B cell (primary cell): ENCODE measurements around the gene MME. TPM values are rescaled to one million over a fixed set of nuclear protein-coding genes. Genes with fewer than 3 reads are reported as not detected.

Experiments used
- ATAC-seq: fragments of 200-7000 bp; cut with Tn5 transposase; one replicate; pipeline ENCODE4 v1.10.0; 2021; ENCODE audit warnings: low read depth, mild to moderate bottlenecking, moderate number of reproducible peaks, moderate library complexity
- CTCF ChIA-PET: fragments of 350-600 bp; sonication (Branson Sonifier 250); formaldehyde crosslinking; loops from one replicate; lab custom pipeline; 2021; ENCODE audit warnings: antibody characterized with exemption, inconsistent platforms; lab: Charles Lee
- POLR2A ChIA-PET: fragments of 350-600 bp; sonication (Branson Sonifier 250); formaldehyde crosslinking; loops from one replicate; lab custom pipeline; 2021; ENCODE audit warnings: antibody characterized with exemption; lab: Charles Lee
- DNase-seq: peaks from one replicate; pipeline ENCODE4 v3.0.0; 2013
- H2AFZ ChIP-seq: 2 replicates; pipeline ENCODE4 v1.6.1; 2012; ENCODE audit warnings: mild to moderate bottlenecking, low read depth, low read length; ENCODE audit not compliant: insufficient read depth, poor library complexity, severe bottlenecking
- H3K27ac ChIP-seq, 2 donors: 1 replicate in 1 of 2; 2 replicates in 1 of 2; pipeline ENCODE4 v1.5.1; 2012 to 2013; ENCODE audit warnings: low read length in 2 of 2, mild to moderate bottlenecking in 2 of 2, moderate library complexity in 1 of 2
- H3K27me3 ChIP-seq, 4 experiments: fragments of 200-600 bp in 1 of 4; sonication (generic) in 1 of 4; replicated peaks in 1 of 4; 1 replicate in 2 of 4; 2 replicates in 2 of 4; pipeline versions ENCODE4 v1.6.1 to v1.7.0; 2013 to 2016; ENCODE audit warnings: low read length in 3 of 4, mild to moderate bottlenecking in 2 of 4, mixed read lengths in 1 of 4, moderate library complexity in 1 of 4; ENCODE audit not compliant: insufficient read depth in 4 of 4, control insufficient read depth in 3 of 4; ENCODE audit errors: control extremely low read depth in 1 of 4
- H3K36me3 ChIP-seq, 2 experiments: replicated peaks in 1 of 2; 1 replicate in 1 of 2; 2 replicates in 1 of 2; pipeline versions ENCODE4 v1.6.1 to v1.7.1; 2013; ENCODE audit warnings: low read length in 1 of 2; ENCODE audit not compliant: insufficient read depth in 2 of 2, control insufficient read depth in 1 of 2; ENCODE audit errors: control extremely low read depth in 1 of 2, extremely low read depth in 1 of 2
- H3K4me1 ChIP-seq, 2 donors: fragments of 200-600 bp in 1 of 2; sonication (generic) in 1 of 2; 1 replicate in 1 of 2; 2 replicates in 1 of 2; pipeline versions ENCODE4 v1.5.1 to v1.6.1; 2013 to 2017; ENCODE audit warnings: low read length in 2 of 2; ENCODE audit not compliant: control insufficient read depth in 2 of 2, insufficient read depth in 2 of 2
- H3K4me2 ChIP-seq: replicated peaks from 2 replicates; pipeline ENCODE3; 2012; ENCODE audit warnings: mild to moderate bottlenecking, low read depth, low read length; ENCODE audit not compliant: poor library complexity, severe bottlenecking
- H3K4me3 ChIP-seq, 5 experiments: fragments of 200-600 bp in 1 of 5; sonication (generic) in 1 of 5; 1 replicate in 3 of 5; 2 replicates in 2 of 5; pipeline versions ENCODE4 v1.5.1 to v1.7.0; 2011 to 2016; ENCODE audit warnings: low read length in 4 of 5, mild to moderate bottlenecking in 4 of 5, low read depth in 2 of 5, control low read depth in 1 of 5, moderate library complexity in 1 of 5; ENCODE audit not compliant: insufficient read depth in 1 of 5; ENCODE audit errors: control extremely low read depth in 1 of 5, extremely low read depth in 1 of 5
- H3K79me2 ChIP-seq: fragments of 200-600 bp; sonication (generic); one replicate; pipeline ENCODE4 v1.6.0; 2016; ENCODE audit warnings: low read length; ENCODE audit not compliant: control insufficient read depth, insufficient read depth
- H3K9ac ChIP-seq: fragments of 200-600 bp; sonication (generic); 2 replicates; pipeline ENCODE4 v1.6.1; 2017; ENCODE audit warnings: mild to moderate bottlenecking, low read length, moderate library complexity
- H3K9me3 ChIP-seq, 3 donors: one replicate each; pipeline versions ENCODE4 v1.6.1 to v1.7.1; 2013; ENCODE audit warnings: low read length in 2 of 3; ENCODE audit not compliant: control insufficient read depth in 2 of 3, insufficient read depth in 1 of 3; ENCODE audit errors: control extremely low read depth in 1 of 3
- H4K20me1 ChIP-seq: 2 replicates; pipeline ENCODE4 v1.6.0; 2012; ENCODE audit warnings: mild to moderate bottlenecking, low read length; ENCODE audit not compliant: insufficient read depth, control insufficient read depth, poor library complexity, severe bottlenecking
- H3K27ac Mint-ChIP-seq: one replicate; pipeline ENCODE4 v1.8.0; 2021; ENCODE audit warnings: mixed read lengths
- H3K27me3 Mint-ChIP-seq: one replicate; pipeline ENCODE4 v1.8.0; 2021; ENCODE audit warnings: mixed read lengths
- H3K4me1 Mint-ChIP-seq: one replicate; pipeline ENCODE4 v1.8.0; 2021; ENCODE audit warnings: mixed read lengths
- H3K4me3 Mint-ChIP-seq: one replicate; pipeline ENCODE4 v1.8.0; 2021; ENCODE audit warnings: mixed read lengths
- H3K9me3 Mint-ChIP-seq: one replicate; pipeline ENCODE4 v1.8.0; 2022; ENCODE audit warnings: mixed read lengths; ENCODE audit not compliant: insufficient read depth
- EZH2 ChIP-seq: IDR thresholded peaks from 2 replicates; pipeline ENCODE4 v1.6.1; 2012; ENCODE audit warnings: borderline replicate concordance, low read depth, mild to moderate bottlenecking, moderate library complexity, low read length; ENCODE audit not compliant: insufficient read depth, poor library complexity, severe bottlenecking
- WGBS: methylation state at CpG from one replicate; pipeline ENCODE4 v1.1.5; 2013; ENCODE audit warnings: missing lambda C conversion rate; ENCODE audit not compliant: insufficient coverage; 5-methylcytosine and 5-hydroxymethylcytosine counted together
- intact Hi-C: fragments of 100-400 bp; cut with micrococcal nuclease; formaldehyde crosslinking; loops from one replicate; pipeline ENCODE4 v1.10.0; 2022
- polyA plus RNA-seq: library from polyadenylated mRNA; depleted of rRNA; stranded (reverse); fragments of >200 nt; gene quantifications from 2 replicates; pipeline ENCODE4 v1.2.3, GENCODE V29; 2012
- total RNA-seq, 2 donors: library from RNA; stranded (reverse); fragments of 120-200 nt in 1 of 2; gene quantifications; 1 replicate in 1 of 2; 2 replicates in 1 of 2; pipeline versions ENCODE4 v1.2.3 to v1.2.4, GENCODE V29; 2013 to 2022
- TF ChIP-seq, protein P1 (sequence below): fragments of 200-600 bp; IDR thresholded peaks from one replicate; pipeline ENCODE4 v1.8.0; 2022; ENCODE audit warnings: antibody characterized with exemption, mild to moderate bottlenecking

The MME gene
- total and polyA plus RNA-seq, 2 donors (not counting 1 experiment from before 2014, with no cell fraction given): 0.88 to 11.2 TPM

DNA sequence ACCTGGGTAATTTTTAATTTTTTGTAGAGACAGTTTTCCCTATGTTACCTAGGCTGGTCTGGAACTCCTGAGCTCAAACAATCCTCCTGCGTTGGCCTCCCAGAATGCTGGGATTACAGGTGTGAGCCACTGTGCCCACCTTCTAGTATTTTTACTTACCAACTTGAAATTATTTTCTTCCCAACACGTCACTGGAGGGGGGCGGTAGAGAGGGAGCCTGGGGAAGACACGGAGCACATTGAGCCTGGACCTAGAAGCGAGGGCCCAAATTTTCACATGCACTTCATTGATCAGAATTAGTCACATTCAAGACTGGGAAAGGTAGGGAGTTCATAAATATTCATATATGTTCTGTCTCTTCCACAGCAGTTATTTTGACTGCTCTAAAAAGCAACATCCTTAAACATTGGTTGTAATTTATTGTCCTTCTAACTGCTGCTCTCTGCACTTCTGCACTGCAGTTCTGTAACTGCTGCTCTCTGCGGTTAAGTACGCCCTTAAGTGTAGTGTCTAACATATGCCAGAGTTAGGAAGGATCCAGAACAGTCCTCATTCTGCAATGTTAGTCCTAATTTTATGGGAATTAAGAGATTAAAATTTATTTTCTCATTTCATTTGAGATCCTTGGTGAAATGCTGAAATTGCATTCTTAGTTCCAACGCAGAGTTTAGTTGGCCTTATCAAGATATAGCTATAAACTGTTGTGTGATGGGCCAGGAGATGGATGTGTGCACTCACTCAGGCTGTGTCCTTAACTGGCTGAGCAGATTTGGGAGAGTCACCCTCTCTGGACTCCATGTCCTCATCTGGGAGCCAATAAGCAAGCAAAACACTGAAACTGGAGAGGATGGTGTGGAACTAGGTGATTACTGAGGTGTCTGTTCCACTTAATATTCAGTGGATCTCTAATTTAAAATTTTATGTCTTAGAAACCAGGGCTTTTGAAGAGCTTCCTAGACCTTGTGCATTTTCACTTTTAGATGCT is 115.1 kb downstream of the MME start:
- Histone ChIP-seq H4K20me1 (no peaks in the 10 kb centered on the region), H3K4me2 (no peak overlapping the region), H3K27ac (no peak overlapping the region), H3K79me2 (no peaks in the 10 kb centered on the region), H3K4me3 (no peak overlapping the region), H3K4me1 (peaks cover 0 to 4% of the 10 kb centered on the region in 2 donors), H3K9ac (no peak overlapping the region), H3K36me3 (no peaks in the 10 kb centered on the region), H2AFZ (no peak overlapping the region), H3K9me3 (no peaks in the 10 kb centered on the region), H3K27me3 (no peaks in the 10 kb centered on the region)
- POLR2A ChIA-PET: no interaction called here
- Mint-ChIP-seq H3K27ac (no peak overlapping the region), H3K4me1 (no peaks in the 10 kb centered on the region), H3K27me3 (no peaks in the 10 kb centered on the region), H3K9me3 (no peaks in the 10 kb centered on the region), H3K4me3 (no peak overlapping the region)
- intact Hi-C loops: no loop called here
- no peak for DNase-seq
- TF ChIP-seq, protein P1, sequence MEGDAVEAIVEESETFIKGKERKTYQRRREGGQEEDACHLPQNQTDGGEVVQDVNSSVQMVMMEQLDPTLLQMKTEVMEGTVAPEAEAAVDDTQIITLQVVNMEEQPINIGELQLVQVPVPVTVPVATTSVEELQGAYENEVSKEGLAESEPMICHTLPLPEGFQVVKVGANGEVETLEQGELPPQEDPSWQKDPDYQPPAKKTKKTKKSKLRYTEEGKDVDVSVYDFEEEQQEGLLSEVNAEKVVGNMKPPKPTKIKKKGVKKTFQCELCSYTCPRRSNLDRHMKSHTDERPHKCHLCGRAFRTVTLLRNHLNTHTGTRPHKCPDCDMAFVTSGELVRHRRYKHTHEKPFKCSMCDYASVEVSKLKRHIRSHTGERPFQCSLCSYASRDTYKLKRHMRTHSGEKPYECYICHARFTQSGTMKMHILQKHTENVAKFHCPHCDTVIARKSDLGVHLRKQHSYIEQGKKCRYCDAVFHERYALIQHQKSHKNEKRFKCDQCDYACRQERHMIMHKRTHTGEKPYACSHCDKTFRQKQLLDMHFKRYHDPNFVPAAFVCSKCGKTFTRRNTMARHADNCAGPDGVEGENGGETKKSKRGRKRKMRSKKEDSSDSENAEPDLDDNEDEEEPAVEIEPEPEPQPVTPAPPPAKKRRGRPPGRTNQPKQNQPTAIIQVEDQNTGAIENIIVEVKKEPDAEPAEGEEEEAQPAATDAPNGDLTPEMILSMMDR: no peak
- TF ChIP-seq EZH2: no peak
- WGBS: 100% methylated on average over 4 of the region's 8 CpGs
- CTCF ChIA-PET: no interaction called here
- ATAC-seq: no peak
